PC-3 (cell line): ENCODE measurements around the gene KAZN. TPM values are rescaled to one million over a fixed set of nuclear protein-coding genes. Genes with fewer than 3 reads are reported as not detected.

Source experiments
- ATAC-seq: fragments of 200-7000 bp; cut with Tn5 transposase; 2 replicates; pipeline ENCODE4 v1.9.1; 2020; ENCODE audit warnings: mild to moderate bottlenecking, moderate library complexity
- BruUV-seq: library from RNA; stranded (reverse); fragments of 400-500 nt; replicated peaks from 2 replicates; lab custom pipeline; 2021; lab: Mats Ljungman, UMichigan
- CTCF ChIA-PET: fragments of 300-600 bp; sonication (Branson Sonifier 250); formaldehyde crosslinking; loops from one replicate; lab custom pipeline; 2022; ENCODE audit warnings: antibody characterized with exemption; lab: Charles Lee
- POLR2A ChIA-PET: fragments of 300-600 bp; sonication (Branson Sonifier 250); formaldehyde crosslinking; loops from one replicate; lab custom pipeline; 2022; ENCODE audit warnings: antibody characterized with exemption; ENCODE audit not compliant: unreplicated experiment; lab: Charles Lee
- DNase-seq: peaks from one replicate; pipeline ENCODE4 v3.0.0-alpha.2; 2015
- H2AFZ ChIP-seq: fragments of 300-600 bp; sonication (generic); 2 replicates; pipeline ENCODE4 v1.6.0; 2016; ENCODE audit warnings: antibody characterized with exemption, low read length
- H3F3A ChIP-seq: fragments of 300-600 bp; sonication (generic); one replicate; pipeline ENCODE4 v1.6.0; 2017; ENCODE audit warnings: antibody characterized with exemption, low read length, control low read depth, mild to moderate bottlenecking; ENCODE audit not compliant: unreplicated experiment
- H3K27ac ChIP-seq: fragments of 300-600 bp; sonication (generic); 2 replicates; pipeline ENCODE4 v1.5.1; 2016; ENCODE audit warnings: mild to moderate bottlenecking, low read length
- H3K27me3 ChIP-seq: fragments of 300-600 bp; sonication (generic); 2 replicates; pipeline ENCODE4 v1.6.1; 2016; ENCODE audit warnings: low read length, mixed read lengths
- H3K36me3 ChIP-seq: fragments of 300-600 bp; sonication (generic); 2 replicates; pipeline ENCODE4 v1.6.1; 2016; ENCODE audit warnings: low read depth, mixed run types, low read length, mixed read lengths
- H3K4me1 ChIP-seq: fragments of 300-600 bp; sonication (generic); 2 replicates; pipeline ENCODE4 v1.5.1; 2016; ENCODE audit warnings: low read length; ENCODE audit not compliant: insufficient read depth
- H3K4me2 ChIP-seq: fragments of 300-600 bp; sonication (generic); 2 replicates; pipeline ENCODE4 v1.6.0; 2016; ENCODE audit warnings: low read length
- H3K4me3 ChIP-seq: fragments of 300-600 bp; sonication (generic); 2 replicates; pipeline ENCODE4 v1.5.1; 2016; ENCODE audit warnings: mild to moderate bottlenecking, low read length, mixed read lengths
- H3K79me2 ChIP-seq: fragments of 300-600 bp; sonication (generic); 2 replicates; pipeline ENCODE4 v1.6.1; 2017; ENCODE audit warnings: low read length, mixed read lengths
- H3K9ac ChIP-seq: fragments of 300-600 bp; sonication (generic); 2 replicates; pipeline ENCODE4 v1.6.0; 2016; ENCODE audit warnings: mild to moderate bottlenecking, low read length
- H3K9me2 ChIP-seq: fragments of 300-600 bp; sonication (generic); replicated peaks from 2 replicates; pipeline ENCODE4 v1.6.1; 2016; ENCODE audit warnings: mixed run types, low read length, mixed read lengths
- H3K9me3 ChIP-seq: fragments of 300-600 bp; sonication (generic); 2 replicates; pipeline ENCODE4 v1.6.1; 2016; ENCODE audit warnings: low read length, mixed read lengths
- H4K20me1 ChIP-seq: fragments of 300-600 bp; sonication (generic); 2 replicates; pipeline ENCODE4 v1.6.1; 2016; ENCODE audit warnings: low read length, mixed read lengths
- EZH2 ChIP-seq: fragments of 300-600 bp; sonication (generic); IDR thresholded peaks from one replicate; pipeline ENCODE4 v1.6.1; 2017; ENCODE audit warnings: antibody characterized with exemption, mild to moderate bottlenecking, low read length; ENCODE audit not compliant: unreplicated experiment
- EZH2phosphoT487 ChIP-seq: fragments of 300-600 bp; sonication (generic); IDR thresholded peaks from 2 replicates; pipeline ENCODE4 v1.6.1; 2018; ENCODE audit warnings: mild to moderate bottlenecking, antibody characterized with exemption, low read length, borderline replicate concordance
- intact Hi-C: fragments of 100-400 bp; cut with micrococcal nuclease; formaldehyde crosslinking; loops from 2 replicates; pipeline ENCODE4 v1.9.0; 2023
- total RNA-seq: library from RNA; depleted of rRNA; stranded (reverse); fragments of >200 nt; gene quantifications from 2 replicates; pipeline ENCODE4 v1.2.3, GENCODE V29; 2014
- TF ChIP-seq, protein P1 (sequence below): fragments of 300-600 bp; sonication (generic); conservative IDR thresholded peaks from 2 replicates; pipeline ENCODE4 v1.5.1; 2017; ENCODE audit warnings: antibody characterized with exemption, low read depth, mild to moderate bottlenecking, low read length

The KAZN gene
- total RNA-seq, 1 experiment from 2014 or later = 2.0 TPM

DNA sequence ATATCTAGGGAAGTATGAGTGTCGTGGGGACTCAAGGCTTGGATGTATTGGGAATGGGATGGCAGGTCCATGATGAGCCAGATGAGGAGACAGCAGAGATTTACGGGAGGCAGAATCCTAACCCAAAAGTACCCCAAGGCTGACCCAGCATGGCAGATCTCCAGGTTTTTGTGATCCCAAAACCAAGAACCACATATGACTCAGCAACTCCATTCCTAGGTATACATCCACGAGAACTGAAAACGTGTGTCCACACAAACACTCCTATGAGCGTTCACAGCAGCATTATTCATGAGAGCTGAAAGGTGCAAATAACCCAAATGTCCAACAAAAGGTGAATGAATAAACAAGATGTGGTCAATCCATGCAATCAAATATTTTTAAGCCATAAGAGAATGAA is 201.5 kb downstream of the KAZN start:
- Histone ChIP-seq H4K20me1 (no peaks in the 10 kb centered on the region), H3K9me2 (no peaks in the 10 kb centered on the region), H3K9me3 (no peaks in the 10 kb centered on the region), H3K36me3 (no peaks in the 10 kb centered on the region), H3K4me1 (no peaks in the 10 kb centered on the region), H3F3A (no peaks in the 10 kb centered on the region), H3K9ac (no peak overlapping the region), H3K79me2 (no peaks in the 10 kb centered on the region), H3K27ac (no peak overlapping the region), H3K27me3 (no peaks in the 10 kb centered on the region), H2AFZ (no peak overlapping the region), H3K4me2 (no peak overlapping the region), H3K4me3 (no peak overlapping the region)
- POLR2A ChIA-PET = no interaction called here
- BruUV-seq = no TSS peak
- CTCF ChIA-PET = no interaction called here
- intact Hi-C loops = no loop called here
- DNase-seq (no peak), ATAC-seq (no peak)
- TF ChIP-seq, protein P1, sequence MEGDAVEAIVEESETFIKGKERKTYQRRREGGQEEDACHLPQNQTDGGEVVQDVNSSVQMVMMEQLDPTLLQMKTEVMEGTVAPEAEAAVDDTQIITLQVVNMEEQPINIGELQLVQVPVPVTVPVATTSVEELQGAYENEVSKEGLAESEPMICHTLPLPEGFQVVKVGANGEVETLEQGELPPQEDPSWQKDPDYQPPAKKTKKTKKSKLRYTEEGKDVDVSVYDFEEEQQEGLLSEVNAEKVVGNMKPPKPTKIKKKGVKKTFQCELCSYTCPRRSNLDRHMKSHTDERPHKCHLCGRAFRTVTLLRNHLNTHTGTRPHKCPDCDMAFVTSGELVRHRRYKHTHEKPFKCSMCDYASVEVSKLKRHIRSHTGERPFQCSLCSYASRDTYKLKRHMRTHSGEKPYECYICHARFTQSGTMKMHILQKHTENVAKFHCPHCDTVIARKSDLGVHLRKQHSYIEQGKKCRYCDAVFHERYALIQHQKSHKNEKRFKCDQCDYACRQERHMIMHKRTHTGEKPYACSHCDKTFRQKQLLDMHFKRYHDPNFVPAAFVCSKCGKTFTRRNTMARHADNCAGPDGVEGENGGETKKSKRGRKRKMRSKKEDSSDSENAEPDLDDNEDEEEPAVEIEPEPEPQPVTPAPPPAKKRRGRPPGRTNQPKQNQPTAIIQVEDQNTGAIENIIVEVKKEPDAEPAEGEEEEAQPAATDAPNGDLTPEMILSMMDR = no peak
- TF ChIP-seq EZH2 = no peak
- no peak for TF ChIP-seq EZH2phosphoT487

DNA sequence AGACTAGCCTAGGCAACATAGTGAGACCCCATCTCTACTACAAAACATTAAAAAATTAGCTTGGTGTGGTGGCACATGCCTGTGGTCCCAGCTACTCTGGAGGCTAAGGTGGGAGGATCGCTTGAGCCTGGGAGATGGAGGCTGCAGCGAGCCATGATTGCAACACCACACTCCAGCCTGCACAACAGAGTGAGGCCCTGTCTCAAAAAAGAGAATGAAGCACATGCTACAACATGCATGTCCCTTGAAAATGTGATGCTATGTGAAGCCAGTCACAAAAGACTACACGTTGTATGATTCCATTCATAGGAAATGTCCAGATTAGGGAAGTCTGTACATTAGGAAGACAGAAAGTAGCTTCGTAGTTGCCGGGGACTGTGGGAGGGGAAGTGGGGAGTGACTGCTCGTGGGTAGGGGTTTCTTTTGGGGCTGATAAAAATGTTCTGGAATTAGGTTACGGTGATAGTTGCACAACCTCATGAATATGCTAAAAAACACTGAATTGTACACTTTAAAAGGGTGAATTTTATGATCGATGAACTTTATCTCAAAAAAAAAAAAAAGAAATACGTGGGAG is 202.1 kb downstream of the KAZN start:
- intact Hi-C loops = no loop called here
- Histone ChIP-seq H3K36me3 (no peaks in the 10 kb centered on the region), H3K27ac (no peak overlapping the region), H3K27me3 (no peaks in the 10 kb centered on the region), H3K79me2 (no peaks in the 10 kb centered on the region), H3F3A (no peaks in the 10 kb centered on the region), H3K9me3 (no peaks in the 10 kb centered on the region), H4K20me1 (no peaks in the 10 kb centered on the region), H2AFZ (no peak overlapping the region), H3K4me2 (no peak overlapping the region), H3K9ac (no peak overlapping the region), H3K4me3 (no peak overlapping the region), H3K9me2 (no peaks in the 10 kb centered on the region), H3K4me1 (no peaks in the 10 kb centered on the region)
- POLR2A ChIA-PET = no interaction called here
- BruUV-seq = no TSS peak
- DNase-seq (no peak), ATAC-seq (no peak)
- CTCF ChIA-PET = no interaction called here
- TF ChIP-seq, protein P1 = no peak
- TF ChIP-seq EZH2phosphoT487 (no peak), EZH2 (no peak)

DNA sequence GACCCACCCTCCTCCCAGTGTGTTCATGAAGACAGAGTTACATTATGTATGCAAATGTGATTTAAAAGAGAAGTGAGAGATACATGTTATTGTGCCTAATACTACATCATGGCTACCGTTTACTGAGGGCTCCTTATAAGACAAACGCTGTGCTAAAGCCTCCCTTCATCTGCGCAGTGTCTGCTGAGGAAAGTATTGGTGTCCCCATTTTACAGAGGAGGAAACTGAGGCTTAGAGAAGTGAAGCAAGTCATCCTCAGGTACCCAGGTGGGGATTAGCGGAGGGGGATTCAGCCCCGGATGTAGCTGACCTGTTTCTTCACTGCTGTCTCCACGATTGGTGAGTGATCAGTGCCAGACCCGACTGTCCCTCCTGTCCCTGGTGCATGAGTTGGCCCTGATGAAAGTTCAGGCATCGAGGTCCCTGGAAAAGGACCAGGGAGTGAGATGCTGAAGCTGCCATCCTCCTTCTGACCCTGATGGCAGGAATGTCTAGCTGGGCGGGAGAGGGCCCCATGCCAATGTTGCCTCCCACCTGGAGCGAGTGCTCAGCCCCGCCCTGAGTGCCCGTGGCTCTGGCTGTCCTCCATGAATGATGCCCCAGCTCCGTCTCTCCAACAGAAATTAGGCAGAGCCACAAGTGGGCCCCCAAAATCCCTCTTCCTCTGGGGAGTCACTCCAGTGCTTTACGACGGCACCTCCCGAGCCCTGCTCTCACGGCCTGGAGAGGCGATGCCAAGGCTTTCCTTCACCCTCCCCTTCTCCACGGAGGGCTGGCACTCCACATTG is 204.7 kb downstream of the KAZN start:
- Histone ChIP-seq H3K27me3 (no peaks in the 10 kb centered on the region), H3K9ac (no peak overlapping the region), H3K4me3 (no peak overlapping the region), H4K20me1 (no peaks in the 10 kb centered on the region), H3K79me2 (no peaks in the 10 kb centered on the region), H3K4me2 (no peak overlapping the region), H3K4me1 (no peaks in the 10 kb centered on the region), H3K36me3 (no peaks in the 10 kb centered on the region; the same call in 1 of the 2 replicates), H3K9me2 (no peaks in the 10 kb centered on the region), H3K9me3 (0 out of 2 replicates have a peak, but pooled peaks cover 4% of the 10 kb centered on the region), H2AFZ (no peak overlapping the region), H3K27ac (no peak overlapping the region), H3F3A (no peaks in the 10 kb centered on the region)
- ATAC-seq (no peak), DNase-seq (no peak)
- CTCF ChIA-PET = no interaction called here
- BruUV-seq = no TSS peak
- TF ChIP-seq, protein P1 = no peak
- TF ChIP-seq EZH2 (no peak), EZH2phosphoT487 (no peak)
- intact Hi-C loops = no loop called here
- POLR2A ChIA-PET = no interaction called here
